Chondrocyte (in vitro differentiated cells): ENCODE results near the gene PELI1. TPM values are rescaled to one million over a fixed set of nuclear protein-coding genes. Genes with fewer than 3 reads are reported as not detected.

ENCODE experiments used
- DNase-seq: peaks from one replicate; pipeline ENCODE4 v3.0.0; 2021; ENCODE audit warnings: mixed read lengths, low spot score
- H3K27ac Mint-ChIP-seq: one replicate; pipeline ENCODE4 v1.8.0; 2021; ENCODE audit warnings: mild to moderate bottlenecking, moderate library complexity, mixed read lengths; ENCODE audit not compliant: unreplicated experiment
- H3K27me3 Mint-ChIP-seq: 2 replicates; pipeline ENCODE4 v1.8.0; 2021; ENCODE audit warnings: low read depth, mixed read lengths
- H3K36me3 Mint-ChIP-seq: 2 replicates; pipeline ENCODE4 v1.8.0; 2021; ENCODE audit warnings: low read depth, mixed read lengths
- H3K4me1 Mint-ChIP-seq: 2 replicates; pipeline ENCODE4 v1.8.0; 2021; ENCODE audit warnings: low read depth, mild to moderate bottlenecking, mixed read lengths
- H3K4me3 Mint-ChIP-seq: one replicate; pipeline ENCODE4 v1.8.0; 2021; ENCODE audit warnings: mild to moderate bottlenecking, moderate library complexity, mixed read lengths; ENCODE audit not compliant: unreplicated experiment
- H3K9me3 Mint-ChIP-seq: 2 replicates; pipeline ENCODE4 v1.8.0; 2021; ENCODE audit warnings: low read depth, mixed read lengths
- total RNA-seq: library from RNA; stranded (reverse); gene quantifications from 3 replicates; pipeline ENCODE4 v1.2.1, GENCODE V29; 2021
- TF ChIP-seq, protein P1 (sequence below): fragments of 200-600 bp; sonication (generic); IDR thresholded peaks from 2 replicates; pipeline ENCODE4 v1.5.0; 2021; ENCODE audit warnings: antibody characterized with exemption, mild to moderate bottlenecking, moderate library complexity

PELI1 gene
- total RNA-seq, 1 donor from 2014 or later, result 24.4 TPM

DNA sequence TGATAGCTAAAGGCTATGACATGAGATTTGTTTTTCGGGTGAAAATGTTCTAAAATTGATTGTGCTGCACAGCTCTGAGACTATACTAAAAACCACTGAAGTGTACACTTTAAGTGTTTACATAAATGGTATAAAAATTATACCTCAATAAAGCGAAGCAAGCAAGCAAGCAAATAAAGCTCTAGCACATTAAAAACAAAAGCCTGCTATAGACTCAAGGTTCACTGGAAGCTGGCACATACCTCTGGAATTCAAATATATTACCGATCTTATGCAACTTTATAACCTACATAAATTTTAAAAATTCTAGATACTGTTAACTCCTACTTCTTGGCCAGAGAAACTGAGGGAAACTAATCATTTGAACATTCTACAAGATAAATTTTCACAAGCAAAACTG lies 20.1 kb downstream of the PELI1 start:
- Mint-ChIP-seq H3K27ac (no peak overlapping the region), H3K4me1 (peaks cover 16% of the 10 kb centered on the region), H3K27me3 (no peaks in the 10 kb centered on the region), H3K36me3 (no peaks in the 10 kb centered on the region), H3K4me3 (no peak overlapping the region), H3K9me3 (peaks cover 6% of the 10 kb centered on the region)
- DNase-seq, result no peak
- TF ChIP-seq, protein P1, sequence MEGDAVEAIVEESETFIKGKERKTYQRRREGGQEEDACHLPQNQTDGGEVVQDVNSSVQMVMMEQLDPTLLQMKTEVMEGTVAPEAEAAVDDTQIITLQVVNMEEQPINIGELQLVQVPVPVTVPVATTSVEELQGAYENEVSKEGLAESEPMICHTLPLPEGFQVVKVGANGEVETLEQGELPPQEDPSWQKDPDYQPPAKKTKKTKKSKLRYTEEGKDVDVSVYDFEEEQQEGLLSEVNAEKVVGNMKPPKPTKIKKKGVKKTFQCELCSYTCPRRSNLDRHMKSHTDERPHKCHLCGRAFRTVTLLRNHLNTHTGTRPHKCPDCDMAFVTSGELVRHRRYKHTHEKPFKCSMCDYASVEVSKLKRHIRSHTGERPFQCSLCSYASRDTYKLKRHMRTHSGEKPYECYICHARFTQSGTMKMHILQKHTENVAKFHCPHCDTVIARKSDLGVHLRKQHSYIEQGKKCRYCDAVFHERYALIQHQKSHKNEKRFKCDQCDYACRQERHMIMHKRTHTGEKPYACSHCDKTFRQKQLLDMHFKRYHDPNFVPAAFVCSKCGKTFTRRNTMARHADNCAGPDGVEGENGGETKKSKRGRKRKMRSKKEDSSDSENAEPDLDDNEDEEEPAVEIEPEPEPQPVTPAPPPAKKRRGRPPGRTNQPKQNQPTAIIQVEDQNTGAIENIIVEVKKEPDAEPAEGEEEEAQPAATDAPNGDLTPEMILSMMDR, result no peak

DNA sequence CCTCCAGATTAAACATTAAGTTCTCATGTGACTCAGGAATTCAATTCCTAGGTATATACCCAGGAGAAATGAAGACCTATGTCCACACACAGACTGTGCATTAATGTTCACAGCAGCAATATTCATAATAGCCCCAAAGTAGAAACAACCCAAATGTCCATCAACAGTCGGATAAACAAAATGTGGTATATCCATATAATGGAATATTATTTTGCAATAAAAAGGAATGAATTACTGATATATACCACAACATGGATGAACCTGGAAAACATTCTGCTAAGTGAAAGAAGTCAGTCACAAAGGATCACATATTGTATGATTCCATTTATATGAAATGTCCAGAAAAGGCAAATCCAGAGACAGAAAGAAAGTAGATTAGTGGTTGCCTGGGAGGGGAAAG lies 20.5 kb downstream of the PELI1 start:
- DNase-seq, result no peak
- H3K4me3 Mint-ChIP-seq, result no peak overlapping the region
- TF ChIP-seq, protein P1, result no peak

DNA sequence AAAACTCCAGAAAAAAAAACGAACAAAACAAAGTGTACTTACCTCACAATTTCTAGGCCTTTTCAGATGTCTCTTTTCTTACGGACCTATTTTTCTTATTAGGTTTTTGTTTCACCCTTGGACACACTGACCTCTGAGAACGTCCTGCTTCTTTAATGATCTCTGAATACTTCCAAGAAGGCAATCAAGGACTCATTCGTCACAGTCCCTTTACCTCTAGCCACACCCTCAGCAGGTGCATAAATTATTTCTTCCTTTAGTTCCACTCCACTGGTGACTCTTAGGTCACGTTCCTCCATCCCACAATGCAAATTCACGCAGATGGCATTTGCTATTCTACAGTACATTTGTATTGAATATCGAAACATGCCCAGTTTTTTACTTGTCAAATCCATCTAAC lies 21.9 kb downstream of the PELI1 start:
- Mint-ChIP-seq H3K36me3 (no peaks in the 10 kb centered on the region), H3K27ac (no peak overlapping the region), H3K27me3 (no peaks in the 10 kb centered on the region), H3K4me3 (no peak overlapping the region), H3K4me1 (peaks cover 16% of the 10 kb centered on the region), H3K9me3 (peaks cover 6% of the 10 kb centered on the region)
- TF ChIP-seq, protein P1, result no peak
- no peak for DNase-seq

More for the DNA sequence above, 20.5 kb downstream of the PELI1 start:
- Mint-ChIP-seq H3K27ac (no peak overlapping the region), H3K36me3 (no peaks in the 10 kb centered on the region), H3K9me3 (peaks cover 6% of the 10 kb centered on the region), H3K27me3 (no peaks in the 10 kb centered on the region), H3K4me1 (peaks cover 16% of the 10 kb centered on the region)

DNA sequence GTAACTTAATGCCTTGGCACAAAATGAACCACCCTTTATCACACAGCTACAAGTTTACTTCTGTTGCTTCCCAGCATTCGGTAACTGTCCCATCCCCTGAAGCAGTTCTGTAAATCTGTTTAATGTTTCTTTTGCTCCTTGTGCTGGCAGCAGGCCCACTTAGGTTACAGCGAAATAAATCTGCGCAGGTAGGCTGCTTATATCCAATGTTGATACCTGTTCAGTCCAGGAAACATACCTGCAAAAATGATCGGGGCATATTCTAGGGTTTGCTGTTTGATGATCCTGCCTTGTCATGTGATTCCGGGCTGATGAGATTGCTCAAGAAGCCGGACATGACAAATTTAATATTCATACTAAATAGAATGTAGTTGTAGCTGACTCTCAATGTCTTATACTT lies 23.3 kb downstream of the PELI1 start:
- H3K9me3 Mint-ChIP-seq, result peaks cover 6% of the 10 kb centered on the region
- no peak for DNase-seq
- TF ChIP-seq, protein P1, result no peak

DNA sequence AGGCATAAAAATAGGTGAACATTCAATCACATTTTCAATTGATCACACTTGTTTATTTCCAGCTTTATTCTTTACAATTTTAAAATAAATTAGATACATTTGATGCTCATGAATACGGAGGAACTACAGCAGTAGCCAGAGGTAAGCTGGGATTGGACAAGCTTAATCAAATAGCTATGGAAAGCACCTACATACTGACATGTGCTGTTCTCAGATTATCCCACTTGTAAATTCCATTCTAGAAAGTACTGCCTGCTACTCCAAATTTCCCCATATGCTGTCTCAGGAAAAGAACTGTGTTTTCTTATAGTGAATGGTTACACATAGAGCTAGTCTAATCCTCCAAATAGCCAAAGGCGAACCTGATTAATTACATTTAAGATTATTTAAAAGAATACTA lies 24.2 kb downstream of the PELI1 start:
- peaks cover 21% of the 10 kb centered on the region for H3K4me1 Mint-ChIP-seq
- no peaks in the 10 kb centered on the region for H3K36me3 Mint-ChIP-seq
- peaks cover 6% of the 10 kb centered on the region for H3K9me3 Mint-ChIP-seq
- DNase-seq, result no peak
- H3K27ac Mint-ChIP-seq, result no peak overlapping the region
- H3K4me3 Mint-ChIP-seq, result no peak overlapping the region
- TF ChIP-seq, protein P1, result no peak
- no peaks in the 10 kb centered on the region for H3K27me3 Mint-ChIP-seq

More for the DNA sequence above, 23.3 kb downstream of the PELI1 start:
- Mint-ChIP-seq H3K36me3 (no peaks in the 10 kb centered on the region), H3K27me3 (no peaks in the 10 kb centered on the region), H3K27ac (no peak overlapping the region), H3K4me1 (peaks cover 18% of the 10 kb centered on the region), H3K4me3 (no peak overlapping the region)
